ENCODE results near the gene ZNF654. TPM values are rescaled to one million over a fixed set of nuclear protein-coding genes. Genes with fewer than 3 reads are reported as not detected.

Gene ZNF654
- total RNA-seq, 4 donors from 2014 or later, result 12.0 to 25.4 (median 13.3) TPM

GRCh38 chr3:88092270-88092669 lies 33.2 kb downstream of the ZNF654 start:
- Histone ChIP-seq H3K9me3 (no peaks in the 10 kb centered on the region), H3K27ac (no peak overlapping the region), H3K27me3 (no peaks in the 10 kb centered on the region), H3K4me3 (no peak overlapping the region), H3K4me1 (no peaks in the 10 kb centered on the region), H3K36me3 (peaks cover 0 to 21% of the 10 kb centered on the region in 2 donors)
- no peak for ATAC-seq
- no peak for TF ChIP-seq POLR2A (IDR thresholded peaks at IDR 0.05)
- no peak for TF ChIP-seq POLR2AphosphoS5 (IDR thresholded peaks at IDR 0.05)
- TF ChIP-seq EP300 (IDR thresholded peaks at IDR 0.05), result no peak
- TF ChIP-seq CTCF (IDR thresholded peaks at IDR 0.05), result no peak

GRCh38 chr3:88093266-88093665 lies 34.2 kb downstream of the ZNF654 start:
- TF ChIP-seq POLR2AphosphoS5 (IDR thresholded peaks at IDR 0.05), result no peak
- no peak for TF ChIP-seq POLR2A (IDR thresholded peaks at IDR 0.05)
- no peak for TF ChIP-seq EP300 (IDR thresholded peaks at IDR 0.05)
- TF ChIP-seq CTCF (IDR thresholded peaks at IDR 0.05), result no peak
- peaks cover 0 to 12% of the 10 kb centered on the region in 2 donors for H3K36me3 ChIP-seq
- no peak for ATAC-seq
- WGBS, 2 donors (ENCODE audit: low coverage in 1 of 2), result 94 to 100% methylated on average over 1 of the region's 1 CpG
- no peak overlapping the region for H3K27ac ChIP-seq
- H3K4me1 ChIP-seq, result no peaks in the 10 kb centered on the region
- H3K9me3 ChIP-seq, result no peaks in the 10 kb centered on the region
- no peak overlapping the region for H3K4me3 ChIP-seq
- no peaks in the 10 kb centered on the region for H3K27me3 ChIP-seq

- no peak for TF ChIP-seq CTCF (IDR thresholded peaks at IDR 0.05)
- no peak for TF ChIP-seq POLR2A (IDR thresholded peaks at IDR 0.05)
- TF ChIP-seq EP300 (IDR thresholded peaks at IDR 0.05), result no peak
- TF ChIP-seq POLR2AphosphoS5 (IDR thresholded peaks at IDR 0.05), result no peak
- 78 to 92% methylated on average over 1 of the region's 1 CpG for WGBS, 2 donors (ENCODE audit: low coverage in 1 of 2)
- no peak for ATAC-seq
- Histone ChIP-seq H3K4me3 (no peak overlapping the region), H3K27ac (no peak overlapping the region), H3K9me3 (no peaks in the 10 kb centered on the region), H3K36me3 (no peaks in the 10 kb centered on the region), H3K4me1 (no peaks in the 10 kb centered on the region), H3K27me3 (no peaks in the 10 kb centered on the region)
Observed at GRCh38 chr3:88101142-88101541, 42.1 kb downstream of the ZNF654 start.

- Histone ChIP-seq H3K27ac (no peak overlapping the region), H3K4me1 (peaks cover 0 to 3% (median 3%) of the 10 kb centered on the region in 3 donors), H3K9me3 (no peaks in the 10 kb centered on the region), H3K36me3 (no peaks in the 10 kb centered on the region), H3K27me3 (no peaks in the 10 kb centered on the region), H3K4me3 (no peak overlapping the region)
- TF ChIP-seq POLR2A (IDR thresholded peaks at IDR 0.05) (no peak), EP300 (IDR thresholded peaks at IDR 0.05) (no peak), CTCF (IDR thresholded peaks at IDR 0.05) (no peak), POLR2AphosphoS5 (IDR thresholded peaks at IDR 0.05) (no peak)
- ATAC-seq, result no peak
Observed at GRCh38 chr3:88105325-88105724, 46.3 kb downstream of the ZNF654 start.

GRCh38 chr3:88112289-88112688 lies 53.2 kb downstream of the ZNF654 start:
- Histone ChIP-seq H3K9me3 (no peaks in the 10 kb centered on the region), H3K4me3 (no peak overlapping the region), H3K27ac (no peak overlapping the region), H3K36me3 (peaks cover 0 to 18% of the 10 kb centered on the region in 2 donors), H3K4me1 (peaks cover 0 to 16% (median 5%) of the 10 kb centered on the region in 3 donors), H3K27me3 (no peaks in the 10 kb centered on the region)
- no peak for ATAC-seq
- WGBS, 2 donors (ENCODE audit: low coverage in 1 of 2), result 50 to 89% methylated on average over 1 of the region's 1 CpG
- no peak for TF ChIP-seq EP300 (IDR thresholded peaks at IDR 0.05)
- TF ChIP-seq POLR2A (IDR thresholded peaks at IDR 0.05), result no peak
- TF ChIP-seq CTCF (IDR thresholded peaks at IDR 0.05), result no peak
- no peak for TF ChIP-seq POLR2AphosphoS5 (IDR thresholded peaks at IDR 0.05)

All from gastroesophageal sphincter (tissue), 4 donors.